Skin epidermis (tissue), 12 donors: Measurements from ENCODE around the gene WSCD1.

Experiments
- H3K27ac ChIP-seq, 21 experiments: fragments of 200-600 bp; sonication (generic) in 11 of 21; one replicate each; pipeline ENCODE4 v1.5.0; 2020; ENCODE audit warnings: mild to moderate bottlenecking in 3 of 21, inconsistent platforms in 2 of 21, moderate library complexity in 2 of 21
- H3K4me3 ChIP-seq, 7 experiments: fragments of 200-600 bp; sonication (generic) in 2 of 7; one replicate each; pipeline ENCODE4 v1.5.0; 2020; ENCODE audit warnings: inconsistent platforms in 2 of 7, mild to moderate bottlenecking in 2 of 7, moderate library complexity in 1 of 7

Gene WSCD1

GRCh38 chr17:6069539-6070429 lies at the start of gene WSCD1:
Gene WSCD1 (plus strand): TSS chr17:6070379. CDS start chr17:6080659, 10,280 bp downstream.
- peak within 1 kb of the TSS in 1 of 21 experiments; percentile 34 for H3K27ac ChIP-seq
- peak within 1 kb of the TSS in 6 of 7 experiments; percentile 13 to 46 (median 32) for H3K4me3 ChIP-seq

GRCh38 chr17:6021011-6021400 lies 49.2 kb upstream of the WSCD1 start:
- Histone ChIP-seq H3K27ac (no peak overlapping the region), H3K4me3 (no peak overlapping the region)

- Histone ChIP-seq H3K27ac (no peak overlapping the region), H3K4me3 (no peak overlapping the region)
Observed at GRCh38 chr17:6021627-6022026, 48.6 kb upstream of the WSCD1 start.

- Histone ChIP-seq H3K27ac (no peak overlapping the region), H3K4me3 (no peak overlapping the region)
Observed at GRCh38 chr17:6023036-6023831, 46.9 kb upstream of the WSCD1 start.

- no peak overlapping the region for H3K27ac ChIP-seq
- H3K4me3 ChIP-seq = no peak overlapping the region
Observed at GRCh38 chr17:6024576-6024975, 45.6 kb upstream of the WSCD1 start.

- H3K27ac ChIP-seq = no peak overlapping the region
- H3K4me3 ChIP-seq = no peak overlapping the region
Observed at GRCh38 chr17:6027342-6028024, 42.7 kb upstream of the WSCD1 start.

- H3K4me3 ChIP-seq = no peak overlapping the region
- H3K27ac ChIP-seq = no peak overlapping the region
Observed at GRCh38 chr17:6028294-6028693, 41.9 kb upstream of the WSCD1 start.

- H3K27ac ChIP-seq = no peak overlapping the region
- H3K4me3 ChIP-seq = no peak overlapping the region
Observed at GRCh38 chr17:6035801-6036394, 34.3 kb upstream of the WSCD1 start.

- Histone ChIP-seq H3K27ac (no peak overlapping the region), H3K4me3 (no peak overlapping the region)
Observed at GRCh38 chr17:6040504-6040903, 29.7 kb upstream of the WSCD1 start.

- H3K4me3 ChIP-seq = no peak overlapping the region
- no peak overlapping the region for H3K27ac ChIP-seq
Observed at GRCh38 chr17:6041246-6041645, 28.9 kb upstream of the WSCD1 start.

- no peak overlapping the region for H3K4me3 ChIP-seq
- no peak overlapping the region for H3K27ac ChIP-seq
Observed at GRCh38 chr17:6043405-6043804, 26.8 kb upstream of the WSCD1 start.

- no peak overlapping the region for H3K4me3 ChIP-seq
Observed at GRCh38 chr17:6044261-6044660, 25.9 kb upstream of the WSCD1 start.

GRCh38 chr17:6045621-6046357 lies 24.4 kb upstream of the WSCD1 start:
- H3K4me3 ChIP-seq = no peak overlapping the region
- no peak overlapping the region for H3K27ac ChIP-seq

More at GRCh38 chr17:6044261-6044660, 25.9 kb upstream of the WSCD1 start:
- no peak overlapping the region for H3K27ac ChIP-seq

GRCh38 chr17:6046431-6046830 lies 23.7 kb upstream of the WSCD1 start:
- no peak overlapping the region for H3K27ac ChIP-seq

GRCh38 chr17:6046931-6047330 lies 23.2 kb upstream of the WSCD1 start:
- H3K4me3 ChIP-seq = no peak overlapping the region
- H3K27ac ChIP-seq = no peak overlapping the region

More at GRCh38 chr17:6046431-6046830, 23.7 kb upstream of the WSCD1 start:
- H3K4me3 ChIP-seq = no peak overlapping the region

- H3K4me3 ChIP-seq = no peak overlapping the region
- no peak overlapping the region for H3K27ac ChIP-seq
Observed at GRCh38 chr17:6047966-6048365, 22.2 kb upstream of the WSCD1 start.

GRCh38 chr17:6048486-6048885 lies 21.7 kb upstream of the WSCD1 start:
- Histone ChIP-seq H3K27ac (no peak overlapping the region), H3K4me3 (no peak overlapping the region)

- H3K4me3 ChIP-seq = no peak overlapping the region
Observed at GRCh38 chr17:6052926-6053325, 17.3 kb upstream of the WSCD1 start.

GRCh38 chr17:6054372-6054771 lies 15.8 kb upstream of the WSCD1 start:
- Histone ChIP-seq H3K4me3 (no peak overlapping the region), H3K27ac (no peak overlapping the region)

More at GRCh38 chr17:6052926-6053325, 17.3 kb upstream of the WSCD1 start:
- H3K27ac ChIP-seq = no peak overlapping the region
